Stimulated activated CD4-positive, alpha-beta T cell treated with anti-CD3 and anti-CD28 coated beads, Interleukin-1b, Interleukin-23, amount 100 ng/mL, for 48 hours (primary cell): ENCODE measurements around the gene RMDN2.
"Not testable (repeated sequence)": the region's sequence is repeated elsewhere in the genome, so short reads cannot be mapped to it uniquely, and the experiment has no call there.

Experiments
- DNase-seq: peaks from one replicate; pipeline ENCODE4 v3.0.0-alpha.2; 2020

The RMDN2 gene

GRCh38 chr2:37934591-37935513 lies 9.8 kb downstream of the RMDN2 start:
- DNase-seq, result no peak

GRCh38 chr2:37937568-37937967 lies 12.5 kb downstream of the RMDN2 start:
- DNase-seq, result not testable (repeated sequence)

GRCh38 chr2:37941267-37941666 lies 16.2 kb downstream of the RMDN2 start:
- DNase-seq, result not testable (repeated sequence)

GRCh38 chr2:37944268-37944667 lies 19.2 kb downstream of the RMDN2 start:
- no peak for DNase-seq

GRCh38 chr2:37947306-37947705 lies 22.2 kb downstream of the RMDN2 start:
- no peak for DNase-seq

- DNase-seq, result not testable (repeated sequence)
Measured at GRCh38 chr2:37962018-37962739, 37.1 kb downstream of the RMDN2 start.

GRCh38 chr2:37962740-37963121 lies 37.6 kb downstream of the RMDN2 start:
- not testable (repeated sequence) for DNase-seq

- DNase-seq, result not testable (repeated sequence)
Measured at GRCh38 chr2:37963901-37964300, 38.8 kb downstream of the RMDN2 start.

GRCh38 chr2:37966326-37966725 lies 41.2 kb downstream of the RMDN2 start:
- DNase-seq, result no peak

GRCh38 chr2:37969731-37970130 lies 44.6 kb downstream of the RMDN2 start:
- DNase-seq, result no peak

GRCh38 chr2:37971971-37972370 lies 46.9 kb downstream of the RMDN2 start:
- DNase-seq, result no peak

- DNase-seq, result no peak
Measured at GRCh38 chr2:37973615-37974353, 48.7 kb downstream of the RMDN2 start.

- DNase-seq, result no peak
Measured at GRCh38 chr2:37975808-37976207, 50.7 kb downstream of the RMDN2 start.

- no peak for DNase-seq
Measured at GRCh38 chr2:37976411-37976810, 51.3 kb downstream of the RMDN2 start.

- peak; percentile 43 for DNase-seq
Measured at GRCh38 chr2:37982147-37982582, 57.1 kb downstream of the RMDN2 start.

- DNase-seq, result no peak
Measured at GRCh38 chr2:37982847-37983246, 57.8 kb downstream of the RMDN2 start.

GRCh38 chr2:37983719-37984118 lies 58.6 kb downstream of the RMDN2 start:
- no peak for DNase-seq

GRCh38 chr2:37984176-37984575 lies 59.1 kb downstream of the RMDN2 start:
- DNase-seq, result no peak

- no peak for DNase-seq
Measured at GRCh38 chr2:37984589-37984988, 59.5 kb downstream of the RMDN2 start.

GRCh38 chr2:37985333-37985732 lies 60.2 kb downstream of the RMDN2 start:
- DNase-seq, result no peak

GRCh38 chr2:37987098-37987775 lies 62.1 kb downstream of the RMDN2 start:
- no peak for DNase-seq

- no peak for DNase-seq
Measured at GRCh38 chr2:37992601-37993000, 67.5 kb downstream of the RMDN2 start.

GRCh38 chr2:37993143-37993542 lies 68.1 kb downstream of the RMDN2 start:
- no peak for DNase-seq
